HCT116 (cell line): ENCODE measurements around the gene CRADD. TPM values are rescaled to one million over a fixed set of nuclear protein-coding genes. Genes with fewer than 3 reads are reported as not detected.

Experiments used
- ATAC-seq: fragments of 200-7000 bp; cut with Tn5 transposase; 2 replicates; pipeline ENCODE4 v1.9.1; 2020; ENCODE audit warnings: mild to moderate bottlenecking, moderate library complexity
- BruUV-seq: library from RNA; stranded (reverse); fragments of 400-500 nt; replicated peaks from 2 replicates; lab custom pipeline; 2021; lab: Mats Ljungman, UMichigan
- CTCF ChIA-PET: fragments of 300-600 bp; sonication (Branson Sonifier 250); formaldehyde crosslinking; loops from one replicate; lab custom pipeline; 2021; ENCODE audit warnings: antibody characterized with exemption; lab: Charles Lee
- POLR2A ChIA-PET: fragments of 300-600, 350-600 bp; sonication (Branson Sonifier 250); formaldehyde crosslinking; loops from one replicate; lab custom pipeline; 2021; ENCODE audit warnings: antibody characterized with exemption; lab: Charles Lee
- RAD21 ChIA-PET, 2 experiments: fragments of 300-600 bp; sonication (Branson Sonifier 250); formaldehyde crosslinking; loops; one replicate each; lab custom pipeline; 2023; ENCODE audit warnings: low total read pairs in 2 of 2; ENCODE audit not compliant: uncharacterized antibody in 2 of 2, unreplicated experiment in 2 of 2, low non-redundant PET in 1 of 2; lab: Charles Lee
- DNase-seq: peaks from one replicate; pipeline ENCODE4 v3.0.0-alpha.2; 2010; ENCODE audit warnings: low read depth, low spot score
- H2AFZ ChIP-seq: fragments of 200-600 bp; shearing (Covaris generic), sonication (generic); 2 replicates; pipeline ENCODE4 v1.6.1; 2017; ENCODE audit warnings: low read depth, mixed run types, mixed read lengths, antibody characterized with exemption, low read length; ENCODE audit not compliant: poor library complexity, severe bottlenecking
- H3K27ac ChIP-seq: 2 replicates; pipeline ENCODE4 v1.5.1; 2012; ENCODE audit warnings: low read depth, low read length
- H3K27me3 ChIP-seq: fragments of 200-600 bp; sonication (generic); 2 replicates; pipeline ENCODE4 v1.6.1; 2016; ENCODE audit warnings: mixed run types, low read length, mixed read lengths; ENCODE audit not compliant: insufficient read depth
- H3K36me3 ChIP-seq, 2 experiments: fragments of 200-500 bp in 1 of 2; fragments of 200-600 bp in 1 of 2; sonication (Bioruptor generic) in 1 of 2; sonication (generic) in 1 of 2; 2 replicates each; pipeline versions ENCODE4 v1.5.1 to v1.6.1; 2014 to 2016; ENCODE audit warnings: low read length in 2 of 2, inconsistent platforms in 1 of 2, mixed read lengths in 1 of 2, mixed run types in 1 of 2; ENCODE audit not compliant: insufficient read depth in 2 of 2, control insufficient read depth in 1 of 2
- H3K4me1 ChIP-seq, 2 experiments: fragments of 200-600 bp in 1 of 2; sonication (generic) in 1 of 2; 2 replicates each; pipeline versions ENCODE4 v1.5.1 to v1.6.1; 2012 to 2017; ENCODE audit warnings: low read length in 2 of 2, inconsistent platforms in 1 of 2, mild to moderate bottlenecking in 1 of 2, mixed read lengths in 1 of 2, mixed run types in 1 of 2, moderate library complexity in 1 of 2; ENCODE audit not compliant: insufficient read depth in 2 of 2, control insufficient read depth in 1 of 2
- H3K4me2 ChIP-seq: fragments of 200-600 bp; sonication (generic); 2 replicates; pipeline ENCODE4 v1.6.1; 2017; ENCODE audit warnings: mixed run types, low read length, mixed read lengths
- H3K4me3 ChIP-seq, 2 experiments: fragments of 200-600 bp in 1 of 2; sonication (generic) in 1 of 2; replicated peaks in 1 of 2; 2 replicates each; pipeline ENCODE4 v1.5.1; 2011 to 2016; ENCODE audit warnings: low read length in 2 of 2, control low read depth in 1 of 2, low read depth in 1 of 2, mild to moderate bottlenecking in 1 of 2, mixed read lengths in 1 of 2, mixed run types in 1 of 2
- H3K79me2 ChIP-seq: fragments of 200-600 bp; sonication (generic); 2 replicates; pipeline ENCODE4 v1.6.1; 2017; ENCODE audit warnings: mild to moderate bottlenecking, mixed run types, low read length, moderate library complexity, mixed read lengths; ENCODE audit not compliant: insufficient read depth
- H3K9ac ChIP-seq: fragments of 200-600 bp; sonication (generic); 2 replicates; pipeline ENCODE4 v1.6.1; 2016; ENCODE audit warnings: low read length, mixed read lengths
- H3K9me2 ChIP-seq: fragments of 200-600 bp; sonication (generic), shearing (Covaris generic); 2 replicates; pipeline ENCODE4 v1.6.1; 2017; ENCODE audit warnings: mixed run types, mild to moderate bottlenecking, moderate library complexity; ENCODE audit not compliant: insufficient read depth
- H3K9me3 ChIP-seq, 2 experiments: fragments of 200-500 bp in 1 of 2; fragments of 200-600 bp in 1 of 2; sonication (Bioruptor generic) in 1 of 2; sonication (generic) in 1 of 2; 2 replicates each; pipeline ENCODE4 v1.6.1; 2014 to 2017; ENCODE audit warnings: low read length in 2 of 2, mixed read lengths in 2 of 2, inconsistent platforms in 1 of 2, low read depth in 1 of 2, mild to moderate bottlenecking in 1 of 2, mixed run types in 1 of 2, moderate library complexity in 1 of 2; ENCODE audit not compliant: control insufficient read depth in 1 of 2, insufficient read depth in 1 of 2
- H4K20me1 ChIP-seq: fragments of 200-600 bp; sonication (generic), shearing (Covaris generic); 2 replicates; pipeline ENCODE4 v1.6.1; 2017; ENCODE audit warnings: mixed run types, mild to moderate bottlenecking, moderate library complexity; ENCODE audit not compliant: insufficient read depth
- ATF3 ChIP-seq: IDR thresholded peaks from 2 replicates; pipeline ENCODE4 v1.6.1; 2012
- CEBPB ChIP-seq: IDR thresholded peaks from 2 replicates; pipeline ENCODE4 v1.6.1; 2012; ENCODE audit warnings: low read depth
- EGR1 ChIP-seq: IDR thresholded peaks from 2 replicates; pipeline ENCODE4 v1.6.1; 2012; ENCODE audit warnings: low read depth
- ELF1 ChIP-seq: IDR thresholded peaks from 2 replicates; pipeline ENCODE4 v1.6.1; 2012; ENCODE audit warnings: low read depth, borderline replicate concordance
- EZH2 ChIP-seq: fragments of 200-600 bp; sonication (generic); IDR thresholded peaks from 2 replicates; pipeline ENCODE4 v1.6.1; 2017; ENCODE audit warnings: antibody characterized with exemption, mixed run types
- EZH2phosphoT487 ChIP-seq: fragments of 200-600 bp; IDR thresholded peaks from 2 replicates; pipeline ENCODE4 v1.6.1; 2018; ENCODE audit warnings: antibody characterized with exemption, borderline replicate concordance
- FOSL1 ChIP-seq: IDR thresholded peaks from 2 replicates; pipeline ENCODE4 v1.6.1; 2012; ENCODE audit warnings: low read depth
- JUND ChIP-seq: IDR thresholded peaks from 2 replicates; pipeline ENCODE4 v1.6.1; 2012
- MAX ChIP-seq: IDR thresholded peaks from 2 replicates; pipeline ENCODE4 v1.6.1; 2012
- POLR2AphosphoS5 ChIP-seq: IDR thresholded peaks from 2 replicates; pipeline ENCODE4 v1.6.1; 2011; ENCODE audit warnings: mild to moderate bottlenecking, low read depth, low read length, moderate library complexity
- SIN3A ChIP-seq: IDR thresholded peaks from 2 replicates; pipeline ENCODE4 v1.6.1; 2012; ENCODE audit warnings: low read depth
- SP1 ChIP-seq: IDR thresholded peaks from 2 replicates; pipeline ENCODE4 v1.6.1; 2012; ENCODE audit warnings: low read depth
- TCF7L2 ChIP-seq: IDR thresholded peaks from 2 replicates; pipeline ENCODE4 v1.7.0; 2011; ENCODE audit warnings: borderline replicate concordance, inconsistent platforms; ENCODE audit not compliant: insufficient read depth, insufficient read length; ENCODE audit errors: extremely low read depth
- YY1 ChIP-seq: IDR thresholded peaks from 2 replicates; pipeline ENCODE4 v1.6.1; 2011; ENCODE audit warnings: low read length, low read depth, moderate library complexity, mild to moderate bottlenecking; ENCODE audit not compliant: insufficient replicate concordance; ENCODE audit errors: extremely low read depth
- ZBTB33 ChIP-seq: IDR thresholded peaks from 2 replicates; pipeline ENCODE4 v1.6.1; 2011; ENCODE audit warnings: mild to moderate bottlenecking, low read length, moderate library complexity; ENCODE audit not compliant: insufficient replicate concordance; ENCODE audit errors: extremely low read depth
- ZFX ChIP-seq: fragments of 450-650 bp; IDR thresholded peaks from 2 replicates; pipeline ENCODE4 v1.6.1; 2017
- intact Hi-C: fragments of 100-400 bp; cut with micrococcal nuclease; formaldehyde crosslinking; loops from 2 replicates; pipeline ENCODE4 v1.10.0; 2022
- total RNA-seq: library from RNA; stranded (reverse); gene quantifications from one replicate; pipeline ENCODE4 v1.2.1, GENCODE V29; 2021; ENCODE audit not compliant: unreplicated experiment

CRADD gene
- total RNA-seq, 1 experiment from 2014 or later, result 12.2 TPM

DNA sequence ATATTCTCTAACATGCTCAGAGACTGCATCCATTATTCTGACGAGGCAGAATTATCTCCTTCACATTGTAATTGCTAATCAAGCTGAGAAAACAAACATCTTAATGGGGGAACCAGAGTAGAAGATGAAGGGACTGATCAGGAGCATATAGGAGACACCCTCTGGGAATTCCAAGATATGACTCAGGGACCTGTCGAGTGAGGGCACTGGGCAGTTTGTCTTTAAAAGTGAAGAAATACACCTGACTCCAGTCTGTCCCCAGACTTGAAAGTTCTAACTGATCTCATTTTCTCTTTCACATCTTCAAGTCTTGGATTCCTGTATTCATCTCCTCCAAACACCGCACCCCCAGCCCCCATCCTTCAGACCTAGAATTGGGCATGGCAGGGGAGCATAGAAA, 244.3 kb downstream of the CRADD start:
- H4K20me1 ChIP-seq, result no peaks in the 10 kb centered on the region
- POLR2A ChIA-PET, result no interaction called here
- no peaks in the 10 kb centered on the region for H3K36me3 ChIP-seq
- no peak overlapping the region for H3K4me3 ChIP-seq
- no peak overlapping the region for H3K4me2 ChIP-seq
- no peaks in the 10 kb centered on the region for H3K79me2 ChIP-seq
- H3K9ac ChIP-seq, result no peak overlapping the region
- H3K27me3 ChIP-seq, result no peaks in the 10 kb centered on the region
- RAD21 ChIA-PET, result no interaction called here
- no TSS peak for BruUV-seq
- no peak overlapping the region for H2AFZ ChIP-seq
- CTCF ChIA-PET, result no interaction called here
- TF ChIP-seq SP1, result no peak
- no peak for TF ChIP-seq SIN3A
- no peak for TF ChIP-seq FOSL1
- no peak for TF ChIP-seq MAX
- no peak for TF ChIP-seq JUND
- TF ChIP-seq ZBTB33, result no peak
- TF ChIP-seq EZH2phosphoT487, result no peak
- DNase-seq (no peak), ATAC-seq (no peak)
- no peak overlapping the region for H3K27ac ChIP-seq
- no peaks in the 10 kb centered on the region for H3K9me3 ChIP-seq
- no peaks in the 10 kb centered on the region for H3K4me1 ChIP-seq
- intact Hi-C loops, result no loop called here
- H3K9me2 ChIP-seq, result no peaks in the 10 kb centered on the region

DNA sequence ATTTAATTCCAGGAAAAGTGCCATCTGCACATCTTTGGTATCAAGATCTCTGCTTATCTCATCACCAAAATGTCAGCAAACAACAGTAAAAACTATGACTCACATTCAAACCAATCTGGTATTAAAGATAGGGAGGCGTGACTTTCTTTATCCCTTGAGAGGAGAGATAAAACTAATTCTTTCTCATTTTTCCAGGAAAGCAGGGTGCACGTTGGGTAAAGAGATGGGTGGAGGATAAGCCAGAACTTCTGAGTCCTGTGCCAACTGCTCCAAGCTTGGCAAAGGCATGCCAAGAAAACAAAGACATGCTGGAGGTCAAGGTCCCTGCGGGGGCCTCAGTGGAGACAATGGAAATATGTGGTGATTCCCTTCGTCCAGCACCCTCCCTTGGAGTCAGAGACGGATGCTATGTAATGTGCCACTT, 245.4 kb downstream of the CRADD start:
- Histone ChIP-seq H2AFZ (no peak overlapping the region), H4K20me1 (no peaks in the 10 kb centered on the region), H3K4me2 (no peak overlapping the region), H3K79me2 (no peaks in the 10 kb centered on the region), H3K27me3 (no peaks in the 10 kb centered on the region), H3K9me2 (no peaks in the 10 kb centered on the region), H3K36me3 (no peaks in the 10 kb centered on the region), H3K27ac (no peak overlapping the region), H3K9me3 (no peaks in the 10 kb centered on the region), H3K4me3 (no peak overlapping the region), H3K9ac (no peak overlapping the region), H3K4me1 (no peaks in the 10 kb centered on the region)
- POLR2A ChIA-PET, result no interaction called here
- no peak for ATAC-seq
- no TSS peak for BruUV-seq
- intact Hi-C loops, result no loop called here
- DNase-seq, result no peak
- RAD21 ChIA-PET, result no interaction called here
- TF ChIP-seq POLR2AphosphoS5 (no peak), EGR1 (no peak), TCF7L2 (no peak), CEBPB (no peak), EZH2 (no peak), ZFX (no peak), FOSL1 (no peak), ATF3 (no peak), SIN3A (no peak), ELF1 (no peak), YY1 (no peak), ZBTB33 (no peak)
- CTCF ChIA-PET, result no interaction called here
